Parathyroid adenoma (tissue), 2 donors: ENCODE measurements around the gene HJURP.

Experiments
- H2AFZ ChIP-seq: fragments of 300-600 bp; sonication (generic); one replicate; pipeline ENCODE4 v1.7.0; 2017; ENCODE audit warnings: antibody characterized with exemption, mild to moderate bottlenecking
- H3K27ac ChIP-seq: fragments of 300-600 bp; sonication (generic); one replicate; pipeline ENCODE4 v1.7.0; 2017
- H3K27me3 ChIP-seq: fragments of 300-600 bp; sonication (generic); one replicate; pipeline ENCODE4 v1.7.0; 2017; ENCODE audit warnings: low read length; ENCODE audit not compliant: control insufficient read depth, insufficient read depth
- H3K36me3 ChIP-seq: fragments of 300-600 bp; sonication (generic); one replicate; pipeline ENCODE4 v1.7.0; 2017; ENCODE audit warnings: low read length; ENCODE audit not compliant: control insufficient read depth, insufficient read depth
- H3K4me1 ChIP-seq: fragments of 300-600 bp; sonication (generic); one replicate; pipeline ENCODE4 v1.7.0; 2017; ENCODE audit warnings: control low read depth
- H3K4me2 ChIP-seq: fragments of 300-600 bp; sonication (generic); one replicate; pipeline ENCODE4 v1.7.0; 2017; ENCODE audit warnings: low read length
- H3K4me3 ChIP-seq: fragments of 300-600 bp; sonication (generic); one replicate; pipeline ENCODE4 v1.7.0; 2017; ENCODE audit warnings: low read depth, low read length
- H3K79me2 ChIP-seq: fragments of 300-600 bp; sonication (generic); one replicate; pipeline ENCODE4 v1.7.0; 2017; ENCODE audit warnings: control low read depth
- H3K9ac ChIP-seq: fragments of 300-600 bp; sonication (generic); one replicate; pipeline ENCODE4 v1.7.0; 2017; ENCODE audit warnings: mild to moderate bottlenecking
- H3K9me3 ChIP-seq: fragments of 300-600 bp; sonication (generic); one replicate; pipeline ENCODE4 v1.7.0; 2017; ENCODE audit warnings: low read length; ENCODE audit not compliant: control insufficient read depth
- TF ChIP-seq, protein P1 (sequence below): fragments of 300-600 bp; sonication (generic); IDR thresholded peaks from one replicate; pipeline ENCODE4 v1.7.0; 2017; ENCODE audit warnings: antibody characterized with exemption, mild to moderate bottlenecking
- donor health status: primary hyperparathyroidism.

HJURP gene

DNA sequence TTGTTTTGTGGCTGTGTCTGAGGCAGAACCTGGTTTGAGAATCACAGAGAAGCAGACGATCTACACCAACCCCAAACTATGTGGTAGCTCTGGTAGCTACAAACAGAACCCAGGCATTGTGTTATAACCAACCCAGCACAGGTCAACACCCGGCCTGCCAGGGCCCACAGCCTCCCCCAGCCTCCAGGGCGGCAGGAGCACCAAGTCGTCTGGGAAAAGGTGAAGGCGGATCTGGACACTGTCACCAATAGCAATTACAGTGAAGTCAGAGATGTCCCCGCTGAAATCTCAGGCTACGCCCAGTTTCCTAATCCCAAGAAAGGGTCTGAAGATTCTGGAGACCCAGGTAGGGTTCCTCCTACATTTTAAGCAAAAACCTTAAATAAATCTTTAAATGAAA lies 3.6 kb downstream of the HJURP start:
- Histone ChIP-seq H2AFZ (no peak overlapping the region), H3K9me3 (no peaks in the 10 kb centered on the region), H3K27ac (no peak overlapping the region), H3K36me3 (no peaks in the 10 kb centered on the region), H3K4me2 (no peak overlapping the region), H3K79me2 (no peaks in the 10 kb centered on the region), H3K4me3 (no peak overlapping the region), H3K9ac (no peak overlapping the region), H3K27me3 (no peaks in the 10 kb centered on the region), H3K4me1 (peaks cover 7% of the 10 kb centered on the region)
- TF ChIP-seq, protein P1, sequence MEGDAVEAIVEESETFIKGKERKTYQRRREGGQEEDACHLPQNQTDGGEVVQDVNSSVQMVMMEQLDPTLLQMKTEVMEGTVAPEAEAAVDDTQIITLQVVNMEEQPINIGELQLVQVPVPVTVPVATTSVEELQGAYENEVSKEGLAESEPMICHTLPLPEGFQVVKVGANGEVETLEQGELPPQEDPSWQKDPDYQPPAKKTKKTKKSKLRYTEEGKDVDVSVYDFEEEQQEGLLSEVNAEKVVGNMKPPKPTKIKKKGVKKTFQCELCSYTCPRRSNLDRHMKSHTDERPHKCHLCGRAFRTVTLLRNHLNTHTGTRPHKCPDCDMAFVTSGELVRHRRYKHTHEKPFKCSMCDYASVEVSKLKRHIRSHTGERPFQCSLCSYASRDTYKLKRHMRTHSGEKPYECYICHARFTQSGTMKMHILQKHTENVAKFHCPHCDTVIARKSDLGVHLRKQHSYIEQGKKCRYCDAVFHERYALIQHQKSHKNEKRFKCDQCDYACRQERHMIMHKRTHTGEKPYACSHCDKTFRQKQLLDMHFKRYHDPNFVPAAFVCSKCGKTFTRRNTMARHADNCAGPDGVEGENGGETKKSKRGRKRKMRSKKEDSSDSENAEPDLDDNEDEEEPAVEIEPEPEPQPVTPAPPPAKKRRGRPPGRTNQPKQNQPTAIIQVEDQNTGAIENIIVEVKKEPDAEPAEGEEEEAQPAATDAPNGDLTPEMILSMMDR = no peak

DNA sequence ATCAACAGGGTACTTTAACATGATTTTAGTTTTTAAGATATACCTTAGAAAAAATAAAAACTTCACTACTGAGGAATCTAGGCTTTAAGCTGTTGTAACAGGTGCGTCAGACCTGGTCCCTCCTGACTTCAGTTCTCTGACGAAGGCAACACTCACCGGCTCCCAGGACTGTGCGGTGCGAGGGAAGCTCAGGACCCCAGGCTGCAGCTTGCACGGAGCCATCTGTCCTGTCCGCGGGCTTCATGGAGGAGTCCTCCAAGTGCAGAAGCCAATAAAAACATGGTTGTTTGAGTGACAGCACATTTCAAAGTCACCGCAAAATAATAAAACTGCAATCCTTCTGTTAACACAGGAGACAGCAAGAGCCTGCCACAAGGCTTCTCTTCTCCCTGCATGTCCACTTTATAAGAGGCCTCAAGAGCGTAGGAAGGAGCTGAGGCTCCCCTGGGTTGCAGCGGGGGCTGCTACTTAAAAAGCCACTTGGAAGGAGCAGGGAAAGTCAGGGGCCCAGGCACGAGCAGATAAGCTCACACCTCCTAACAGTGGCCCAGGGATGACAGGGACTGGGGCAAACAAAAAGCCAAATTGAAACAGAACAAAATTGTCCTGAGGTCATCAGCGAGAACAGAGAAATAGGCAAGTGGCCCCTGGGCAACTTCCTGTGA lies 4.6 kb downstream of the HJURP start:
- Histone ChIP-seq H3K27me3 (no peaks in the 10 kb centered on the region), H3K9me3 (no peaks in the 10 kb centered on the region), H3K9ac (no peak overlapping the region), H3K4me2 (no peak overlapping the region), H3K27ac (no peak overlapping the region), H3K4me3 (no peak overlapping the region), H3K36me3 (no peaks in the 10 kb centered on the region), H3K79me2 (no peaks in the 10 kb centered on the region), H3K4me1 (peaks cover 7% of the 10 kb centered on the region), H2AFZ (no peak overlapping the region)
- TF ChIP-seq, protein P1 = no peak

DNA sequence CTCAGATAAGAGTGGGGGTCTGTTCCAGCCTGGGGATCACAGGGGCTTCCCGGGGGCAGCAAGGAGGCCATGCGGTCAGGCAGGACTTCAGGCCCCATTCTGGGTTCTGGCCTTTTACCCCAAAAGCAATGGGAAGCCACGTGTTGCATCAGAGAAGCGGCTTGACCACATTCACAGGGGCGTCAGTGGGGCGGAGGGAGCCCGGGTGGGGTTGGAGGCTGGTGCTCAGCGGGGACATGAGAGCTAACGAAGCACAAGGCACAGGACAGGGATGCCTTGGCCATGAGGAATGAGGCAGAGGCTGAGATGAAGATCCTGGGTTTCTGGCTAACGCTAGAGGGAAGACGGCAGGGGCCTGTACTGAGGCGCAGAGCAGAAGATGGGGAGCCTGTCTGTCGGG lies 6.1 kb downstream of the HJURP start:
- Histone ChIP-seq H3K9me3 (no peaks in the 10 kb centered on the region), H2AFZ (no peak overlapping the region), H3K4me3 (no peak overlapping the region), H3K9ac (no peak overlapping the region), H3K27ac (no peak overlapping the region), H3K4me2 (no peak overlapping the region), H3K36me3 (no peaks in the 10 kb centered on the region), H3K27me3 (no peaks in the 10 kb centered on the region), H3K4me1 (no peaks in the 10 kb centered on the region), H3K79me2 (no peaks in the 10 kb centered on the region)
- TF ChIP-seq, protein P1 = no peak

DNA sequence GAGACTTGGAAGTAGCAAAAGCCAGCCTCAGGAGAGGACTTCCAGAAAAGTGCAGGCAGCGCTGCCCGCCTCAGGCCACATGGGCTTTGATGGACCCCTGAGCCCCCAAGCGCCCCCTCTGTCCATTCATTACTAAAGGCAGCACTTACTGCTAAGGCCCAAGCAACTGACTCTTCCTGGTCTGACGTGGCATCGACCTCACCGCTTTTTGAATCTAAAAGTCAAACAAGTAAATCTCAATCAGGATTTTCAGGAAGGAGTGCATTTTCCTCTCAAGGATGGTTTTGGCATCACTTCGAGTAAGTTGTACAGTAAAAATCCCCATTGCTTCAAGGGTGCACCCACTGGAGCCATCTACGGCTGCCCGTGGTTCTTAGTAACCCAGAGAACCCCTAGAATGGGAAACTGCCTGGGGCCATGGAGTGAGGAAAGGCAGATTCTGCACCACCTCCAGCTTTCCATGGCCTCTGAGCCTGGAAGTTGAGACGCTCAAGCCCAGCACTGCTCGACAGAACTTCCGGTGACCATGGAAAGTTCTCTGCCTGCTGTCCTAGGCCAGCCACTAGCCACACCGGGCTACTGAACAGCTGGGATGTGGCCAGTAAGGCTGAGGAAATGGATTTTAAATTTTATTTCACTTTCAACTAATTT lies 7.0 kb downstream of the HJURP start:
- Histone ChIP-seq H3K36me3 (no peaks in the 10 kb centered on the region), H3K27me3 (no peaks in the 10 kb centered on the region), H3K79me2 (no peaks in the 10 kb centered on the region), H3K9ac (no peak overlapping the region), H3K27ac (no peak overlapping the region), H3K4me2 (no peak overlapping the region), H2AFZ (no peak overlapping the region), H3K9me3 (no peaks in the 10 kb centered on the region), H3K4me3 (no peak overlapping the region), H3K4me1 (no peaks in the 10 kb centered on the region)
- TF ChIP-seq, protein P1 = no peak
